Tibial artery (tissue), 4 donors: ENCODE data around the gene CATSPERE.
A peak's percentile ranks its signal among the peaks of the same experiment; 100 is the strongest.

ENCODE experiments used
- DNase-seq, 2 donors: peaks; one replicate each; pipeline ENCODE4 v3.0.0-alpha.2; 2019
- H3K27ac ChIP-seq, 2 donors: fragments of 200-600 bp; sonication (generic) in 1 of 2; 1 replicate in 1 of 2; 2 replicates in 1 of 2; pipeline ENCODE4 v1.5.1; 2018 to 2019; ENCODE audit warnings: mild to moderate bottlenecking in 1 of 2
- H3K27me3 ChIP-seq, 2 donors: fragments of 200-600 bp; sonication (generic) in 1 of 2; one replicate each; pipeline versions ENCODE4 v1.5.1 to v1.6.0; 2016 to 2019
- H3K36me3 ChIP-seq, 3 donors: fragments of 200-600 bp; sonication (generic) in 2 of 3; one replicate each; pipeline ENCODE4 v1.5.1; 2016 to 2019; ENCODE audit warnings: mild to moderate bottlenecking in 2 of 3
- H3K4me1 ChIP-seq, 4 donors: fragments of 200-600 bp; sonication (generic) in 2 of 4; 1 replicate in 3 of 4; 2 replicates in 1 of 4; pipeline ENCODE4 v1.5.1; 2016 to 2019
- H3K4me3 ChIP-seq, 2 donors: fragments of 200-600 bp; sonication (generic) in 1 of 2; 1 replicate in 1 of 2; 2 replicates in 1 of 2; pipeline ENCODE4 v1.5.1; 2018 to 2019; ENCODE audit warnings: mild to moderate bottlenecking in 2 of 2
- H3K9me3 ChIP-seq, 3 donors: fragments of 200-600 bp; sonication (generic) in 1 of 3; one replicate each; pipeline ENCODE4 v1.5.1; 2016 to 2019
- intact Hi-C: fragments of 100-400 bp; cut with DNase I; formaldehyde crosslinking; loops from one replicate; pipeline ENCODE4 v1.15.0; 2023; ENCODE audit warnings: low total_unique reads
- TF ChIP-seq, protein P1 (sequence below), 2 experiments: fragments of 200-600 bp in 1 of 2; fragments of 450-650 bp in 1 of 2; IDR thresholded peaks; one replicate each; pipeline ENCODE4 v1.5.1; 2017 to 2019; ENCODE audit warnings: antibody characterized with exemption in 2 of 2, mild to moderate bottlenecking in 1 of 2, moderate library complexity in 1 of 2

The CATSPERE gene

DNA sequence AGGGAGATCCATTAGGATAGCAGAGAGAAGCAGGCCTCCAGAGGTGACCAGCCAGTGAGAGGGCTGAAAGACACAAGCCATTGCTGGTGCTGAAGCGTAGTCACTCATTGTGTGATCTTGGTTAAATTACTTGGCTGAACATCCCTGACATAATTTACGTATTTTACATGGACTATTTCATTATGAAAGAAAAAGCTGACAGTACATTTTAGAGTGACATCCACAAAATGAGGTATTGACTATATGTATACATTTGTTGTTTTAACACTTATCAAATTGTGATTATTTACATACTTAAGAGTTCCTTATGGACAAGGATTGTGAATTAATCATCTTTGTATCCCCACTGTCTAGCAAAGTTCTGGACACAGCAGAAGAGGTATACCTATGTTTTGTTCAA, 206.7 kb downstream of the CATSPERE start:
- Histone ChIP-seq H3K27me3 (no peaks in the 10 kb centered on the region), H3K36me3 (no peaks in the 10 kb centered on the region), H3K4me3 (no peak overlapping the region), H3K27ac (no peak overlapping the region), H3K4me1 (peaks cover 0 to 36% (median 16%) of the 10 kb centered on the region in 4 donors), H3K9me3 (no peaks in the 10 kb centered on the region)
- no peak for DNase-seq
- intact Hi-C loops: no loop called here
- TF ChIP-seq, protein P1, sequence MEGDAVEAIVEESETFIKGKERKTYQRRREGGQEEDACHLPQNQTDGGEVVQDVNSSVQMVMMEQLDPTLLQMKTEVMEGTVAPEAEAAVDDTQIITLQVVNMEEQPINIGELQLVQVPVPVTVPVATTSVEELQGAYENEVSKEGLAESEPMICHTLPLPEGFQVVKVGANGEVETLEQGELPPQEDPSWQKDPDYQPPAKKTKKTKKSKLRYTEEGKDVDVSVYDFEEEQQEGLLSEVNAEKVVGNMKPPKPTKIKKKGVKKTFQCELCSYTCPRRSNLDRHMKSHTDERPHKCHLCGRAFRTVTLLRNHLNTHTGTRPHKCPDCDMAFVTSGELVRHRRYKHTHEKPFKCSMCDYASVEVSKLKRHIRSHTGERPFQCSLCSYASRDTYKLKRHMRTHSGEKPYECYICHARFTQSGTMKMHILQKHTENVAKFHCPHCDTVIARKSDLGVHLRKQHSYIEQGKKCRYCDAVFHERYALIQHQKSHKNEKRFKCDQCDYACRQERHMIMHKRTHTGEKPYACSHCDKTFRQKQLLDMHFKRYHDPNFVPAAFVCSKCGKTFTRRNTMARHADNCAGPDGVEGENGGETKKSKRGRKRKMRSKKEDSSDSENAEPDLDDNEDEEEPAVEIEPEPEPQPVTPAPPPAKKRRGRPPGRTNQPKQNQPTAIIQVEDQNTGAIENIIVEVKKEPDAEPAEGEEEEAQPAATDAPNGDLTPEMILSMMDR (IDR thresholded peaks at IDR 0.05): no peak

DNA sequence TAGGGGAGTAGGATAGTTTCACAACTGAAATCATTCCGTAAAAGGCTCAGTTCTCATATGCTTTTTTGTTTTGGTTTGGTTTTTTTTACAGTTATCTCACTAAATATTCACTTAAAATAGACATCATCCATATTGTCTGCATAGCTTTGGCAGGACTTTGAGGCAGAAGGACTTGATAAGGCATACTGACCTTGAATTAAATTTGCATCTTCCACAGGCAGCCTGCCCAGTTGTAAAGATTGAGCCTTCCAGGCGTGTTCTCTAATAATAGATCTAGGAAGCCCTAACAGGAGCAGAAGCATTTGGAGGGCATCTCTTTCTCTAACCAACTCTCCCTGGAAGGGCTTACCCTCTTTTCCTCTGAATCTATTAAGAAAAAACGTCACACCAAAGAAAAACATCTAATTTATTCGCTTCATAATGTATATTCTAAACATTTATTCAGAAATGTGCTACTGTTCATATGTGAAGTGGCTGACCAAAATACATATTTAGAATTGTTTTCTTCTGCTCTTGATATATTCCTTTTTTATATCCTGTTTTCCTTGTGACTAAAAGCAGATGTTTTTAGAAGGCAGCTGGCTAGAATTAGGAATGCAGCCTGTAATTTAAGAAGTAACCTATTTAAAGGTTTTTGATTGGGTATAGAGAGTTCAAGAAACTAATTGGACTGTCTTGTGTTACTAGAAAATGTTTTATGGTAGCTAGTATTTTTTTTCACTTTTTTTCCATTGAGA, 212.0 kb downstream of the CATSPERE start:
- H3K27ac ChIP-seq: peak overlapping the region; percentile 53 to 74
- TF ChIP-seq, protein P1 (IDR thresholded peaks at IDR 0.05): no peak
- H3K4me3 ChIP-seq: peak overlapping the region; percentile 25
- no peaks in the 10 kb centered on the region for H3K9me3 ChIP-seq
- intact Hi-C loops: no loop called here
- H3K36me3 ChIP-seq: no peaks in the 10 kb centered on the region
- peaks cover 0 to 40% (median 10%) of the 10 kb centered on the region in 4 donors for H3K4me1 ChIP-seq
- H3K27me3 ChIP-seq: no peaks in the 10 kb centered on the region
- DNase-seq: no peak

DNA sequence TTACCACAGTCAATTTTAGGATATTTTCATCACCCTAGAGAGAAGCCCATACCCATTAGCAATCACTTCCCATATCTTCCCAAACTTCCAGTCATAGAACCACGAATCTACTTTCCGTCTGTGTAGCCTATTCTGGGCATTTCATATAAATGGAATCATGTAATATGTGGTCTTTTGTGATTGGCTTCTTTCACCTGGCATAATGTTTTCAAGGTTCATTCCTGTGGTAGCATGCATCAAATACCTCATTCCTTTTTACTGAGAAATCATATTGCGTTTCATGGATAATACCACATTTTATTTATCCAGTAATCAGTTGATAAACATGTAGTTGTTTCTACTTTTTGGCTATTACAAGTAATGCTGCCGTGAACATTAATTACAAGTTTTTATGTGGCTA, 213.4 kb downstream of the CATSPERE start:
- TF ChIP-seq, protein P1 (IDR thresholded peaks at IDR 0.05): no peak
- no peak for DNase-seq
- Histone ChIP-seq H3K27ac (peak overlapping the region; percentile 53 to 74), H3K27me3 (no peaks in the 10 kb centered on the region), H3K4me3 (no peak overlapping the region), H3K4me1 (peaks cover 0 to 50% (median 14%) of the 10 kb centered on the region in 4 donors), H3K36me3 (no peaks in the 10 kb centered on the region), H3K9me3 (no peaks in the 10 kb centered on the region)
- intact Hi-C loops: no loop called here

DNA sequence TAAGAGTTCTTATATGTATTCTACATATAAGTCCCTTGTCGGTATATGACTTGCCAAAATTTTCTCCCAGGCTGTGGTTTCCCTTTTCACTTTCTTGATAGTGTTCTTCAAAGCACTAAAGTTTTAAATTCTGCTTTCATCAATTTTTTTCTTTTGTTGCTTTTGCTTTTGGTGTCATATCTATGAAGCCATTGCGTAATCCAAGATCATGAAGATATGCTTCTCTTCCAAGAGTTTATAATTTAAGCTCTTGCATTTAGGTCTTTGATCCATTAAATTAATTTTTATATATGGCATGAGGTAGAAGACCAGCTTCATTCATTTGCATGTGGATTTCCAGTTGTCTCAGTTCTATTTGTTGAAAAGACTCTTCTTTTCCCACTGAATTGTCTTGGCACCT, 214.1 kb downstream of the CATSPERE start:
- peak overlapping the region in 1 of 2 donors; percentile 74 for H3K27ac ChIP-seq
- no peaks in the 10 kb centered on the region for H3K9me3 ChIP-seq
- peaks cover 0 to 57% (median 16%) of the 10 kb centered on the region in 4 donors for H3K4me1 ChIP-seq
- TF ChIP-seq, protein P1 (IDR thresholded peaks at IDR 0.05): no peak
- DNase-seq: no peak
- H3K27me3 ChIP-seq: no peaks in the 10 kb centered on the region
- H3K36me3 ChIP-seq: no peaks in the 10 kb centered on the region
- intact Hi-C loops: no loop called here
- no peak overlapping the region for H3K4me3 ChIP-seq

DNA sequence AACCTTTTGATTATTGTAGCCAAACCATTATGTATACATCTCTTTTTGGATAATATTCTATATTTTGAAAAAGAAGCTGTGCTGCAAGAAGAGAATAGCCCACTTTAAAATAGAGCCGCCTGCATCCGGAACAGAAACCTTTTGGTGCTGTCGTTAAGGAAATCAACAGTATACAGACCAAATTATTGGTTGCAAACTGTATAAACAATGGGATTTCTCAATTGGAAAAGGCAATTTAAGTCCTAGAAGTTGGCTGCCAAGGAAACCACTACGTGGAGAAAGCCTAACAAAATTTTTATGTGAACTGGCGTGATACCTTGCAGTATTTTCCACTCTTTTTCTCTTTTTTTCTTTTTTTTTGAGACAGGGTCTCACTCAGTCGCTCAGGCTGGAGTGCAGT, 217.6 kb downstream of the CATSPERE start:
- H3K4me1 ChIP-seq: peaks cover 0 to 65% (median 13%) of the 10 kb centered on the region in 4 donors
- DNase-seq: no peak
- TF ChIP-seq, protein P1 (IDR thresholded peaks at IDR 0.05): no peak
- H3K36me3 ChIP-seq: no peaks in the 10 kb centered on the region
- intact Hi-C loops: no loop called here
- no peak overlapping the region for H3K4me3 ChIP-seq
- peak overlapping the region in 1 of 2 donors; percentile 34 for H3K27ac ChIP-seq
- no peaks in the 10 kb centered on the region for H3K9me3 ChIP-seq
- H3K27me3 ChIP-seq: no peaks in the 10 kb centered on the region
